Stimulated activated effector memory CD8-positive, alpha-beta T cell treated with anti-CD3 and anti-CD28 coated beads, Interleukin-12 subunit alpha, Interleukin-12 subunit beta, amount 100 ng/mL, for 72 hours (primary cell): ENCODE results near the gene GALNT2.

Experiments
- ATAC-seq: fragments of 150-1000 bp; cut with Tn5 transposase; 2 replicates; pipeline ENCODE4 v1.10.0; 2021
- DNase-seq, 2 donors: peaks; one replicate each; pipeline ENCODE4 v3.0.0; 2021 to 2022; ENCODE audit warnings: low spot score in 2 of 2
- H3K27ac Mint-ChIP-seq: one replicate; pipeline ENCODE4 v1.8.0; 2022; ENCODE audit warnings: mild to moderate bottlenecking, mixed read lengths
- H3K36me3 Mint-ChIP-seq: one replicate; pipeline ENCODE4 v1.8.0; 2022; ENCODE audit warnings: mild to moderate bottlenecking, mixed read lengths
- H3K4me1 Mint-ChIP-seq: one replicate; pipeline ENCODE4 v1.8.0; 2022; ENCODE audit warnings: mixed read lengths
- H3K4me3 Mint-ChIP-seq: one replicate; pipeline ENCODE4 v1.8.0; 2022; ENCODE audit warnings: mild to moderate bottlenecking, mixed read lengths
- H3K9me3 Mint-ChIP-seq: one replicate; pipeline ENCODE4 v1.8.0; 2022; ENCODE audit warnings: mixed read lengths

GALNT2 gene

GRCh38 chr1:230120921-230121381 lies 53.9 kb downstream of the GALNT2 start:
- Mint-ChIP-seq H3K36me3 (no peaks in the 10 kb centered on the region), H3K4me3 (no peak overlapping the region), H3K27ac (no peak overlapping the region), H3K9me3 (no peaks in the 10 kb centered on the region), H3K4me1 (peaks cover 80% of the 10 kb centered on the region)
- DNase-seq (no peak), ATAC-seq (no peak)

- H3K4me3 Mint-ChIP-seq: no peak overlapping the region
- H3K9me3 Mint-ChIP-seq: no peaks in the 10 kb centered on the region
- DNase-seq (no peak), ATAC-seq (no peak)
- peaks cover 87% of the 10 kb centered on the region for H3K4me1 Mint-ChIP-seq
- H3K36me3 Mint-ChIP-seq: no peaks in the 10 kb centered on the region
- no peak overlapping the region for H3K27ac Mint-ChIP-seq
Observed at GRCh38 chr1:230121950-230122349, 54.9 kb downstream of the GALNT2 start.

GRCh38 chr1:230122366-230123279 lies 55.6 kb downstream of the GALNT2 start:
- DNase-seq (no peak), ATAC-seq (no peak)
- Mint-ChIP-seq H3K36me3 (no peaks in the 10 kb centered on the region), H3K4me3 (no peak overlapping the region), H3K4me1 (peaks cover 86% of the 10 kb centered on the region), H3K9me3 (no peaks in the 10 kb centered on the region), H3K27ac (no peak overlapping the region)

GRCh38 chr1:230123280-230124185 lies 56.5 kb downstream of the GALNT2 start:
- Mint-ChIP-seq H3K4me3 (peak overlapping the region; percentile 43), H3K27ac (peak overlapping the region; percentile 39), H3K36me3 (peaks cover 7% of the 10 kb centered on the region), H3K4me1 (peaks cover 86% of the 10 kb centered on the region), H3K9me3 (no peaks in the 10 kb centered on the region)
- DNase-seq (peak in 1 of 2 donors; percentile 68), ATAC-seq (peak; percentile 95)

GRCh38 chr1:230124186-230125128 lies 57.4 kb downstream of the GALNT2 start:
- H3K4me1 Mint-ChIP-seq: peaks cover 80% of the 10 kb centered on the region
- peaks cover 7% of the 10 kb centered on the region for H3K36me3 Mint-ChIP-seq
- no peak for ATAC-seq
- H3K27ac Mint-ChIP-seq: peak overlapping the region; percentile 39
- H3K4me3 Mint-ChIP-seq: peak overlapping the region; percentile 43
- H3K9me3 Mint-ChIP-seq: no peaks in the 10 kb centered on the region
- no peak for DNase-seq

- no peak overlapping the region for H3K27ac Mint-ChIP-seq
- H3K4me3 Mint-ChIP-seq: no peak overlapping the region
- DNase-seq: no peak
- H3K4me1 Mint-ChIP-seq: peaks cover 77% of the 10 kb centered on the region
- no peaks in the 10 kb centered on the region for H3K9me3 Mint-ChIP-seq
- H3K36me3 Mint-ChIP-seq: peaks cover 7% of the 10 kb centered on the region
- ATAC-seq: no peak
Observed at GRCh38 chr1:230125141-230125540, 58.1 kb downstream of the GALNT2 start.

GRCh38 chr1:230125640-230126528 lies 58.8 kb downstream of the GALNT2 start:
- peak; percentile 4 for ATAC-seq
- Mint-ChIP-seq H3K4me1 (peaks cover 70% of the 10 kb centered on the region), H3K27ac (peak overlapping the region; percentile 78), H3K36me3 (peaks cover 7% of the 10 kb centered on the region), H3K9me3 (no peaks in the 10 kb centered on the region), H3K4me3 (peak overlapping the region; percentile 51)
- no peak for DNase-seq

- Mint-ChIP-seq H3K36me3 (peaks cover 7% of the 10 kb centered on the region), H3K27ac (peak overlapping the region; percentile 78), H3K4me3 (peak overlapping the region; percentile 51), H3K9me3 (no peaks in the 10 kb centered on the region), H3K4me1 (peaks cover 67% of the 10 kb centered on the region)
- DNase-seq (no peak), ATAC-seq (no peak)
Observed at GRCh38 chr1:230126529-230127104, 59.6 kb downstream of the GALNT2 start.

GRCh38 chr1:230127105-230128054 lies 60.3 kb downstream of the GALNT2 start:
- H3K4me1 Mint-ChIP-seq: peaks cover 72% of the 10 kb centered on the region
- peak overlapping the region; percentile 51 for H3K4me3 Mint-ChIP-seq
- peaks cover 7% of the 10 kb centered on the region for H3K36me3 Mint-ChIP-seq

GRCh38 chr1:230128569-230129285 lies 61.7 kb downstream of the GALNT2 start:
- no peak overlapping the region for H3K27ac Mint-ChIP-seq
- peaks cover 7% of the 10 kb centered on the region for H3K36me3 Mint-ChIP-seq
- no peaks in the 10 kb centered on the region for H3K9me3 Mint-ChIP-seq
- no peak for DNase-seq
- ATAC-seq: no peak
- H3K4me1 Mint-ChIP-seq: peaks cover 61% of the 10 kb centered on the region
- H3K4me3 Mint-ChIP-seq: no peak overlapping the region

More at GRCh38 chr1:230127105-230128054, 60.3 kb downstream of the GALNT2 start:
- no peaks in the 10 kb centered on the region for H3K9me3 Mint-ChIP-seq
- ATAC-seq: peak; percentile 63
- no peak for DNase-seq
- H3K27ac Mint-ChIP-seq: peak overlapping the region; percentile 78

GRCh38 chr1:230129341-230129740 lies 62.3 kb downstream of the GALNT2 start:
- no peak for DNase-seq
- no peak overlapping the region for H3K27ac Mint-ChIP-seq
- H3K4me3 Mint-ChIP-seq: no peak overlapping the region
- H3K36me3 Mint-ChIP-seq: peaks cover 7% of the 10 kb centered on the region
- peaks cover 55% of the 10 kb centered on the region for H3K4me1 Mint-ChIP-seq
- H3K9me3 Mint-ChIP-seq: no peaks in the 10 kb centered on the region
- ATAC-seq: no peak
